HCT116 (cell line): ENCODE results near the gene ID1. TPM values are rescaled to one million over a fixed set of nuclear protein-coding genes. Genes with fewer than 3 reads are reported as not detected.
A peak's percentile ranks its signal among the peaks of the same experiment; 100 is the strongest.
"Not testable (repeated sequence)": the region's sequence is repeated elsewhere in the genome, so short reads cannot be mapped to it uniquely, and the experiment has no call there.

ENCODE experiments used
- ATAC-seq: fragments of 200-7000 bp; cut with Tn5 transposase; 2 replicates; pipeline ENCODE4 v1.9.1; 2020; ENCODE audit warnings: mild to moderate bottlenecking, moderate library complexity
- BruUV-seq: library from RNA; stranded (reverse); fragments of 400-500 nt; replicated peaks from 2 replicates; lab custom pipeline; 2021; lab: Mats Ljungman, UMichigan
- CTCF ChIA-PET: fragments of 300-600 bp; sonication (Branson Sonifier 250); formaldehyde crosslinking; loops from one replicate; lab custom pipeline; 2021; ENCODE audit warnings: antibody characterized with exemption; lab: Charles Lee
- POLR2A ChIA-PET: fragments of 300-600, 350-600 bp; sonication (Branson Sonifier 250); formaldehyde crosslinking; loops from one replicate; lab custom pipeline; 2021; ENCODE audit warnings: antibody characterized with exemption; lab: Charles Lee
- RAD21 ChIA-PET, 2 experiments: fragments of 300-600 bp; sonication (Branson Sonifier 250); formaldehyde crosslinking; loops; one replicate each; lab custom pipeline; 2023; ENCODE audit warnings: low total read pairs in 2 of 2; ENCODE audit not compliant: uncharacterized antibody in 2 of 2, unreplicated experiment in 2 of 2, low non-redundant PET in 1 of 2; lab: Charles Lee
- DNase-seq: peaks from one replicate; pipeline ENCODE4 v3.0.0-alpha.2; 2010; ENCODE audit warnings: low read depth, low spot score
- H2AFZ ChIP-seq: fragments of 200-600 bp; shearing (Covaris generic), sonication (generic); 2 replicates; pipeline ENCODE4 v1.6.1; 2017; ENCODE audit warnings: low read depth, mixed run types, mixed read lengths, antibody characterized with exemption, low read length; ENCODE audit not compliant: poor library complexity, severe bottlenecking
- H3K27ac ChIP-seq: 2 replicates; pipeline ENCODE4 v1.5.1; 2012; ENCODE audit warnings: low read depth, low read length
- H3K27me3 ChIP-seq: fragments of 200-600 bp; sonication (generic); 2 replicates; pipeline ENCODE4 v1.6.1; 2016; ENCODE audit warnings: mixed run types, low read length, mixed read lengths; ENCODE audit not compliant: insufficient read depth
- H3K36me3 ChIP-seq, 2 experiments: fragments of 200-500 bp in 1 of 2; fragments of 200-600 bp in 1 of 2; sonication (Bioruptor generic) in 1 of 2; sonication (generic) in 1 of 2; 2 replicates each; pipeline versions ENCODE4 v1.5.1 to v1.6.1; 2014 to 2016; ENCODE audit warnings: low read length in 2 of 2, inconsistent platforms in 1 of 2, mixed read lengths in 1 of 2, mixed run types in 1 of 2; ENCODE audit not compliant: insufficient read depth in 2 of 2, control insufficient read depth in 1 of 2
- H3K4me1 ChIP-seq, 2 experiments: fragments of 200-600 bp in 1 of 2; sonication (generic) in 1 of 2; 2 replicates each; pipeline versions ENCODE4 v1.5.1 to v1.6.1; 2012 to 2017; ENCODE audit warnings: low read length in 2 of 2, inconsistent platforms in 1 of 2, mild to moderate bottlenecking in 1 of 2, mixed read lengths in 1 of 2, mixed run types in 1 of 2, moderate library complexity in 1 of 2; ENCODE audit not compliant: insufficient read depth in 2 of 2, control insufficient read depth in 1 of 2
- H3K4me2 ChIP-seq: fragments of 200-600 bp; sonication (generic); 2 replicates; pipeline ENCODE4 v1.6.1; 2017; ENCODE audit warnings: mixed run types, low read length, mixed read lengths
- H3K4me3 ChIP-seq, 2 experiments: fragments of 200-600 bp in 1 of 2; sonication (generic) in 1 of 2; replicated peaks in 1 of 2; 2 replicates each; pipeline ENCODE4 v1.5.1; 2011 to 2016; ENCODE audit warnings: low read length in 2 of 2, control low read depth in 1 of 2, low read depth in 1 of 2, mild to moderate bottlenecking in 1 of 2, mixed read lengths in 1 of 2, mixed run types in 1 of 2
- H3K79me2 ChIP-seq: fragments of 200-600 bp; sonication (generic); 2 replicates; pipeline ENCODE4 v1.6.1; 2017; ENCODE audit warnings: mild to moderate bottlenecking, mixed run types, low read length, moderate library complexity, mixed read lengths; ENCODE audit not compliant: insufficient read depth
- H3K9ac ChIP-seq: fragments of 200-600 bp; sonication (generic); 2 replicates; pipeline ENCODE4 v1.6.1; 2016; ENCODE audit warnings: low read length, mixed read lengths
- H3K9me2 ChIP-seq: fragments of 200-600 bp; sonication (generic), shearing (Covaris generic); 2 replicates; pipeline ENCODE4 v1.6.1; 2017; ENCODE audit warnings: mixed run types, mild to moderate bottlenecking, moderate library complexity; ENCODE audit not compliant: insufficient read depth
- H3K9me3 ChIP-seq, 2 experiments: fragments of 200-500 bp in 1 of 2; fragments of 200-600 bp in 1 of 2; sonication (Bioruptor generic) in 1 of 2; sonication (generic) in 1 of 2; 2 replicates each; pipeline ENCODE4 v1.6.1; 2014 to 2017; ENCODE audit warnings: low read length in 2 of 2, mixed read lengths in 2 of 2, inconsistent platforms in 1 of 2, low read depth in 1 of 2, mild to moderate bottlenecking in 1 of 2, mixed run types in 1 of 2, moderate library complexity in 1 of 2; ENCODE audit not compliant: control insufficient read depth in 1 of 2, insufficient read depth in 1 of 2
- H4K20me1 ChIP-seq: fragments of 200-600 bp; sonication (generic), shearing (Covaris generic); 2 replicates; pipeline ENCODE4 v1.6.1; 2017; ENCODE audit warnings: mixed run types, mild to moderate bottlenecking, moderate library complexity; ENCODE audit not compliant: insufficient read depth
- CBX3 ChIP-seq: IDR thresholded peaks from 2 replicates; pipeline ENCODE4 v1.6.1; 2012; ENCODE audit warnings: low read depth
- EGR1 ChIP-seq: IDR thresholded peaks from 2 replicates; pipeline ENCODE4 v1.6.1; 2012; ENCODE audit warnings: low read depth
- ELF1 ChIP-seq: IDR thresholded peaks from 2 replicates; pipeline ENCODE4 v1.6.1; 2012; ENCODE audit warnings: low read depth, borderline replicate concordance
- EZH2 ChIP-seq: fragments of 200-600 bp; sonication (generic); IDR thresholded peaks from 2 replicates; pipeline ENCODE4 v1.6.1; 2017; ENCODE audit warnings: antibody characterized with exemption, mixed run types
- EZH2phosphoT487 ChIP-seq: fragments of 200-600 bp; IDR thresholded peaks from 2 replicates; pipeline ENCODE4 v1.6.1; 2018; ENCODE audit warnings: antibody characterized with exemption, borderline replicate concordance
- FOSL1 ChIP-seq: IDR thresholded peaks from 2 replicates; pipeline ENCODE4 v1.6.1; 2012; ENCODE audit warnings: low read depth
- MAX ChIP-seq: IDR thresholded peaks from 2 replicates; pipeline ENCODE4 v1.6.1; 2012
- POLR2AphosphoS5 ChIP-seq: IDR thresholded peaks from 2 replicates; pipeline ENCODE4 v1.6.1; 2011; ENCODE audit warnings: mild to moderate bottlenecking, low read depth, low read length, moderate library complexity
- SIN3A ChIP-seq: IDR thresholded peaks from 2 replicates; pipeline ENCODE4 v1.6.1; 2012; ENCODE audit warnings: low read depth
- SRF ChIP-seq: IDR thresholded peaks from 2 replicates; pipeline ENCODE4 v1.6.1; 2012; ENCODE audit warnings: low read depth
- TCF7L2 ChIP-seq: IDR thresholded peaks from 2 replicates; pipeline ENCODE4 v1.7.0; 2011; ENCODE audit warnings: borderline replicate concordance, inconsistent platforms; ENCODE audit not compliant: insufficient read depth, insufficient read length; ENCODE audit errors: extremely low read depth
- YY1 ChIP-seq: IDR thresholded peaks from 2 replicates; pipeline ENCODE4 v1.6.1; 2011; ENCODE audit warnings: low read length, low read depth, moderate library complexity, mild to moderate bottlenecking; ENCODE audit not compliant: insufficient replicate concordance; ENCODE audit errors: extremely low read depth
- intact Hi-C: fragments of 100-400 bp; cut with micrococcal nuclease; formaldehyde crosslinking; loops from 2 replicates; pipeline ENCODE4 v1.10.0; 2022
- total RNA-seq: library from RNA; stranded (reverse); gene quantifications from one replicate; pipeline ENCODE4 v1.2.1, GENCODE V29; 2021; ENCODE audit not compliant: unreplicated experiment
- TF ChIP-seq, protein P1 (sequence below), 3 experiments: fragments of 200-600 bp in 1 of 3; sonication (generic) in 1 of 3; IDR thresholded peaks in 2 of 3; conservative IDR thresholded peaks in 1 of 3; 2 replicates each; pipeline ENCODE4 v1.5.1; 2012 to 2017; ENCODE audit warnings: low read depth in 2 of 3, low read length in 2 of 3, antibody characterized with exemption in 1 of 3, borderline replicate concordance in 1 of 3, control low read depth in 1 of 3, mild to moderate bottlenecking in 1 of 3, mixed read lengths in 1 of 3, mixed run types in 1 of 3, moderate library complexity in 1 of 3; ENCODE audit not compliant: insufficient read depth in 1 of 3
- TF ChIP-seq, protein P2 (sequence below): IDR thresholded peaks from 2 replicates; pipeline ENCODE4 v1.6.1; 2012; ENCODE audit warnings: low read depth

ID1 gene
- total RNA-seq, 1 experiment from 2014 or later: 811 TPM

DNA sequence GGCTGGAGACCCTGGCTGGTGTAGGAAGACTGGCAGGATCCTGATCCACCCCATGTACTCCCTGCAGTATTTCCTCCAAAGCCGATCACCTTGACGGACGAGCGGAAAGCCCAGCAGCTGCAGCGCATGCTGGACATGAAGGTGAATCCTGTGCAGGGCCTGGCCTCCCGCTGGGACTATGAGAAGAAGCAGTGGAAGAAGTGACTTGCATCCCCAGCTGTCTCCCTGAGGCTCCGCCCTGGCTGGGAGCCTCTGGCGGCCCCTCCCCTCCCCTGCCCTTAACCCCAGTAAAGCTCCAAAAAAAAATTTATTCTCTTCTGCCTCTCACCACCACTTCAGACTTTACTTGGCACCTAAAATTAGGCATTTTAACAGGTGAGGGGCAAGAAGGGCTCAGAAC lies 39.6 kb downstream of the ID1 start:
- no peaks in the 10 kb centered on the region for H3K9me3 ChIP-seq
- peaks cover 15 to 44% of the 10 kb centered on the region in 2 experiments for H3K4me1 ChIP-seq
- no TSS peak for BruUV-seq
- ATAC-seq (peak; percentile 78), DNase-seq (no peak)
- POLR2A ChIA-PET: interaction anchor here (2.2 kb wide), 1 partner anchor 11 kb away, joined by 5 read pairs; no protein-coding TSS in a partner anchor
- H3K4me2 ChIP-seq: peak overlapping the region; percentile 57
- H3K27ac ChIP-seq: no peak overlapping the region; the same call in 1 of the 2 replicates
- H3K27me3 ChIP-seq: no peaks in the 10 kb centered on the region
- no peaks in the 10 kb centered on the region for H3K79me2 ChIP-seq
- RAD21 ChIA-PET: no interaction called here
- H4K20me1 ChIP-seq: no peaks in the 10 kb centered on the region
- no peaks in the 10 kb centered on the region for H3K9me2 ChIP-seq
- peak overlapping the region; percentile 37; the same call in 1 of the 2 replicates for H3K9ac ChIP-seq
- no peak overlapping the region; a peak in 1 of 4 replicates for H3K4me3 ChIP-seq
- TF ChIP-seq FOSL1: no peak
- no peak for TF ChIP-seq YY1
- TF ChIP-seq, protein P1, sequence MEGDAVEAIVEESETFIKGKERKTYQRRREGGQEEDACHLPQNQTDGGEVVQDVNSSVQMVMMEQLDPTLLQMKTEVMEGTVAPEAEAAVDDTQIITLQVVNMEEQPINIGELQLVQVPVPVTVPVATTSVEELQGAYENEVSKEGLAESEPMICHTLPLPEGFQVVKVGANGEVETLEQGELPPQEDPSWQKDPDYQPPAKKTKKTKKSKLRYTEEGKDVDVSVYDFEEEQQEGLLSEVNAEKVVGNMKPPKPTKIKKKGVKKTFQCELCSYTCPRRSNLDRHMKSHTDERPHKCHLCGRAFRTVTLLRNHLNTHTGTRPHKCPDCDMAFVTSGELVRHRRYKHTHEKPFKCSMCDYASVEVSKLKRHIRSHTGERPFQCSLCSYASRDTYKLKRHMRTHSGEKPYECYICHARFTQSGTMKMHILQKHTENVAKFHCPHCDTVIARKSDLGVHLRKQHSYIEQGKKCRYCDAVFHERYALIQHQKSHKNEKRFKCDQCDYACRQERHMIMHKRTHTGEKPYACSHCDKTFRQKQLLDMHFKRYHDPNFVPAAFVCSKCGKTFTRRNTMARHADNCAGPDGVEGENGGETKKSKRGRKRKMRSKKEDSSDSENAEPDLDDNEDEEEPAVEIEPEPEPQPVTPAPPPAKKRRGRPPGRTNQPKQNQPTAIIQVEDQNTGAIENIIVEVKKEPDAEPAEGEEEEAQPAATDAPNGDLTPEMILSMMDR (IDR thresholded peaks at IDR 0.05 in 2 of 3, conservative IDR thresholded peaks at IDR 0.05 in 1 of 3; ENCODE audit: borderline replicate concordance in 1 of 3, insufficient read depth in 1 of 3, low read depth in 2 of 3, low read length in 2 of 3): no peak
- TF ChIP-seq, protein P2, sequence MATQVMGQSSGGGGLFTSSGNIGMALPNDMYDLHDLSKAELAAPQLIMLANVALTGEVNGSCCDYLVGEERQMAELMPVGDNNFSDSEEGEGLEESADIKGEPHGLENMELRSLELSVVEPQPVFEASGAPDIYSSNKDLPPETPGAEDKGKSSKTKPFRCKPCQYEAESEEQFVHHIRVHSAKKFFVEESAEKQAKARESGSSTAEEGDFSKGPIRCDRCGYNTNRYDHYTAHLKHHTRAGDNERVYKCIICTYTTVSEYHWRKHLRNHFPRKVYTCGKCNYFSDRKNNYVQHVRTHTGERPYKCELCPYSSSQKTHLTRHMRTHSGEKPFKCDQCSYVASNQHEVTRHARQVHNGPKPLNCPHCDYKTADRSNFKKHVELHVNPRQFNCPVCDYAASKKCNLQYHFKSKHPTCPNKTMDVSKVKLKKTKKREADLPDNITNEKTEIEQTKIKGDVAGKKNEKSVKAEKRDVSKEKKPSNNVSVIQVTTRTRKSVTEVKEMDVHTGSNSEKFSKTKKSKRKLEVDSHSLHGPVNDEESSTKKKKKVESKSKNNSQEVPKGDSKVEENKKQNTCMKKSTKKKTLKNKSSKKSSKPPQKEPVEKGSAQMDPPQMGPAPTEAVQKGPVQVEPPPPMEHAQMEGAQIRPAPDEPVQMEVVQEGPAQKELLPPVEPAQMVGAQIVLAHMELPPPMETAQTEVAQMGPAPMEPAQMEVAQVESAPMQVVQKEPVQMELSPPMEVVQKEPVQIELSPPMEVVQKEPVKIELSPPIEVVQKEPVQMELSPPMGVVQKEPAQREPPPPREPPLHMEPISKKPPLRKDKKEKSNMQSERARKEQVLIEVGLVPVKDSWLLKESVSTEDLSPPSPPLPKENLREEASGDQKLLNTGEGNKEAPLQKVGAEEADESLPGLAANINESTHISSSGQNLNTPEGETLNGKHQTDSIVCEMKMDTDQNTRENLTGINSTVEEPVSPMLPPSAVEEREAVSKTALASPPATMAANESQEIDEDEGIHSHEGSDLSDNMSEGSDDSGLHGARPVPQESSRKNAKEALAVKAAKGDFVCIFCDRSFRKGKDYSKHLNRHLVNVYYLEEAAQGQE: no peak
- no peak for TF ChIP-seq SRF
- TF ChIP-seq MAX: no peak
- TF ChIP-seq SIN3A: no peak
- TF ChIP-seq EZH2: no peak
- TF ChIP-seq EGR1: no peak
- no peak for TF ChIP-seq TCF7L2
- TF ChIP-seq CBX3: no peak
- TF ChIP-seq POLR2AphosphoS5: no peak
- TF ChIP-seq ELF1: no peak
- TF ChIP-seq EZH2phosphoT487: no peak
- intact Hi-C loops: no loop called here
- H2AFZ ChIP-seq: peak overlapping the region; percentile 74
- H3K36me3 ChIP-seq: no peaks in the 10 kb centered on the region
- CTCF ChIA-PET: interaction anchor here (0.8 to 2.4 kb wide), 2 partner anchors 11 to 17 kb away, joined by 3 to 11 read pairs; no protein-coding TSS in a partner anchor

DNA sequence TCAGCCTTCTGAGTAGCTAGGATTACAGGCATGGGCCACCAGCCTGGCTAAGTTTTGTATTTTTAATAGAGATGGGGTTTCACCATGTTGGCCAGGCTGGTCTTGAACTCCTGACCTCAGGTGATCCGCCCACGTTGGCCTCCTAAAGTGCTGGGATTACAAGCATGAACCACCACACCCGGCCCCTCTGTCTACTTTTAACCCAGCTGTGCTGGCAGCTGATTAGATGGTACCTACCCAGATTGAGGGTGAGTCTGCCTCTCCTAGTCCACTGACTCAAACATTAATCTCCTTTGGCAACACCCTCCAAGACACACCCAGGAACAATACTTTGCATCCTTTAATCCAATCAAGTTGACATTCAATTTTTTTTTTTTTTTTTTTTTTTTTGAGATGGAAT lies 43.0 kb downstream of the ID1 start:
- intact Hi-C loops, BruUV-seq, H4K20me1 ChIP-seq, H3K9ac ChIP-seq, POLR2A ChIA-PET, H3K36me3 ChIP-seq, H3K9me2 ChIP-seq, RAD21 ChIA-PET, ATAC-seq, DNase-seq, H2AFZ ChIP-seq, H3K9me3 ChIP-seq, H3K27me3 ChIP-seq, H3K4me3 ChIP-seq, H3K27ac ChIP-seq, H3K79me2 ChIP-seq: not testable (repeated sequence)
- Histone ChIP-seq H3K4me1 (peaks cover 15 to 43% of the 10 kb centered on the region in 2 experiments), H3K4me2 (peak overlapping the region; percentile 17; the same call in 1 of the 2 replicates)
- CTCF ChIA-PET: interaction anchor here (0.6 to 1.2 kb wide), 2 partner anchors 13 to 1036 kb away, joined by 3 read pairs; no protein-coding TSS in a partner anchor
